GM18861 (cell line): ENCODE results near the gene MMP21.

Source experiments
- ATAC-seq: cut with Tn5 transposase; IDR thresholded peaks from one replicate; pipeline ENCODE4 v1.9.1; 2021; ENCODE audit not compliant: unreplicated experiment

Gene MMP21

GRCh38 chr10:125766511-125766910 lies 9.1 kb downstream of the MMP21 start:
- ATAC-seq = no peak

- ATAC-seq = no peak
These were observed 9.8 kb downstream of the MMP21 start for GRCh38 chr10:125765835-125766234.

- ATAC-seq = no peak
These were observed 12.7 kb downstream of the MMP21 start for GRCh38 chr10:125762692-125763648.

DNA sequence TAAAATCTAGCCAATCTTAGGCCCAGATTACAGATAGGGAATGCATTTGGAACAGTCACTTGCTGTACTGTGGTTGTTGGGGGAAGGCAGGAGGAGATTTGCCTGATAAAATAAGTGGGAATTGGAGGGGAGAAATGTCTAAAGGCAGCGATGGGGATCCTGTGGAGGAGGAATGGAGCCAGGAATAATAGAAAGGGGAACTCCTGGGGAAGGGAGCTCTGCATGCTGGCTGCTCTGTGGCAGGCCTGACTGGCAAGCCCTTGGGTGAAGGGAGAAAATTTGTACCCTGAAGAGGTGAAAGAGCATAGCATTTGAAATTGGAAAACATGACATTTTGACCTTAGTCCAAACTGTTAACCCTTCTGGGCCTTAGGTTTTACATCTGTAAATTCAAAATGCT lies 13.7 kb downstream of the MMP21 start:
- ATAC-seq = no peak

- ATAC-seq = no peak
These were observed 17.9 kb downstream of the MMP21 start for GRCh38 chr10:125757742-125758141.

GRCh38 chr10:125756853-125757487 lies 18.7 kb downstream of the MMP21 start:
- no peak for ATAC-seq

DNA sequence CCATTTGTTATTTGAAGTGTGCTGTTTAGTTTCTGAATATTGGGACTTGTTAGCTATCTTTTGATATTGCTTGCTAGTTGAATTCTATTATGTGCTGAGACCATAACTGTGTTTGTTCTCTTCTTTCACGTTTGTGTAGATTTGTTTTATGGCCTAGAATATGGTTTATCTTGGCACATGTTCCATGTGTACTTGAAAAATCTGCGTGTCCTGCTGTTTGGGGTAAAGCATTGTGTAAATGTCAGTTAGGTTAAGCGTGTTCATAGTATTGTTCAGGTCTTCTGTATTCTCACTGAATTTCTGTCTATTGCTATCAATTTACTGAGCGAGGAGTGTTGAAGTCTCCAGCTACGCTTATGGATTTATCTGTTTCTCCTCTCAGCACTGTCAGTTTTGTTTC lies 19.4 kb downstream of the MMP21 start:
- ATAC-seq = no peak

DNA sequence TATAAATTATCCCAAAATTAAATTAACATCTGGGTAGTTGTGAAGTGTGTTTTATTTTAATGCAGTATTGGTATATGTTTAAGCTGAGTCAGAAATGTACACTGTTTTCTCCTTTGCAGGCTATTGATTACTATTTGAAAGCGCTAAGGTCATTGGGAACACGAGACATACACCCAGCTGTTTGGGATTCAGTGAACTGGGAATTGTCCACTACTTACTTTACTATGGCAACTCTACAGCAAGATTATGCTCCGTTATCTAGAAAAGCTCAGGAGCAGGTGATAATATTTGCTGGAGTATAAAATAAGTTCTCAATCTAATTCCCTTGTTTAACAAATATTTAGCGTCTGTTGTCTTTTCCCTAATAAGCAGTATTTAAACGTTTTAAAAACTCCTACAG lies 28.2 kb downstream of the MMP21 start:
- no peak for ATAC-seq

DNA sequence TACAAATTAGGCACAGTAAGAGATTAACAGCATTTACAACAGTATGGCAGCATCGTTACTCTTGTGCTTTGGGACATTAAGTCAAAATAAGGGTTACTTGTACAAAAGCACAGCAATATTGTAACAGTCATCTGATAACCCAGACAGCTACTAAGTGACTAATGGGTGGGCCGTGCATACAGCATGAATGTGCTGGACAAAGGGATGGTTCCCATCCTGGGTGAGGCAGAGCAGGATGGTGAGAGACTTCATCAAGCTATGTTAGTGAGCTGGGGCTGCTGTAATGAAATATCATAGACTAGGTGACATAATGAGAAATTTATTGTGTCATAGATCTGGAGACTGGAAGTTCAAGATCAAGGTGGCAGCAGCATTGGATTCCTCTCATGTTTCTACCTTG lies 30.7 kb downstream of the MMP21 start:
- no peak for ATAC-seq

DNA sequence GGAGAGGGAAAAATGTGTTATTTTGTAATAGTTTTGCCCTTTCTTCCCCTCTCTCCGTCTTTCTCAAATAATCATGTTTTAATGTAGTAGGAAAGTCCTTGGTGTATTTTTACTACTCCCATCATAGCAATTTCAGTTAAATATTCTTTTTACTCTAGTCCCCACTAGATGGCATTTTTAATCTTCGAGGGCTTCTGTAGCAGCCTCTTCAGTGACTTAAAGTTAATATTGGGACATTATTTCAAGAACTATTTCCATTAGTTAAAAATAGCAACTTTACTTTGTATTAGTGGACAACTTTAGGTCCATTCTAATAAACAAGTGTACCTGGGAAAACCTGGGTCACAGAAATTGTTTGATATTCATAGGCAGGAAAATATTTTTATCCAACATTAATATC lies 33.2 kb downstream of the MMP21 start:
- no peak for ATAC-seq

GRCh38 chr10:125739994-125740679 lies 35.5 kb downstream of the MMP21 start:
- ATAC-seq = no peak

DNA sequence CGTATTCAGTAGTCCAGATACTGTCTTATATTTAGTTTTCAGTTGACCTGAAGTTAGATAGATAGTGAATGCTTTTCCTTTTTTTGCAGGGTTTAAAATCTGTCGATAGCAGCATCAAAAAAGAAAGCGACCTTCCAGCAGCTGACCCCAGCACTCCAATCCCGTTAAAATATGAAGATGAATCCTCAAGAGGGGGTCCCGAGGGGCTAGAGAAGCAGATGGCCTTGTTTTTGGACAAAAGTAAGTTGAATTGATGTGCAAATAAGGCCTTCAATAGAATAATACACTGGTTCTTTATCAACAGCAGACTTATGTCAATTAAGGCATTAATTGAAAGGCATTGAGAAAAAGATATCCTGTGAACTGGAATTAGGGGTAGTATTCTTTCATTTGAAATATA lies 37.4 kb downstream of the MMP21 start:
- no peak for ATAC-seq

GRCh38 chr10:125734823-125735222 lies 40.8 kb downstream of the MMP21 start:
- ATAC-seq = no peak

DNA sequence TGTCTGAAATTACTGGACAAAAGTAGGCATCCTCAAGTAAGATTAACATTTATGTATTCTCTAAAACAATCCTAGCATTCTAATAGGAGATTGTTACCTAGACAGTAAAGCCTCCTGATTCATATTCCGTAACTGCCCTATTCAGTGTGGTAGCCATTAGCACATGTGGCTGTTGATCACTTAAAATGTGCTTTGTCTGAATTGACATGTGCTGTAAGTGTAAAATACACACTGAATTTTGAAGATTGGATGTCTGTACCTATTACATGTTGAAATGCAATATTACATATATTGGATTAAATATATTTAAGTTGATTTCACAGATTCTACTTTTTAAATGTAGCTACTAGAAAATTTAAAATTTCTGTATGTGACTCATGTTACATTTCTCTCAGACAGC lies 41.5 kb downstream of the MMP21 start:
- ATAC-seq = no peak

DNA sequence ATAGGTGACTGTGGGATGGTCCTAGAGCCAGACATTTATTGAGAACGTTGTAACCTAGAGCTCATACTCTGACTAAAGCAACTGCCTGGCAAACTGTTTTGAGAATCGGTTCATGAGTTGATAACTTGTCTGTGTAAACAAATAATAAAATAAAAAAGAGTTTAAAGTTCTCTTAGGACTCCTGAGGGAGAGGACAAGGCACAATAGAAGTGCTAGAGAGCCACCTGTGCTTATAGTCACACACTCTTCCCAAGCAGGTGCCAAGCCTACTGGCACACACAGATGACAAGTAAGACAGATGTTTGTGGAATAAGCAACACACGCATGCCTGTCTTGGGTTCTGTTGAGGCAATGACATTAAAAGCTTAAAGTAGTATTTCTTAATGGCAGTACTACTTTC lies 48.2 kb downstream of the MMP21 start:
- ATAC-seq = no peak

DNA sequence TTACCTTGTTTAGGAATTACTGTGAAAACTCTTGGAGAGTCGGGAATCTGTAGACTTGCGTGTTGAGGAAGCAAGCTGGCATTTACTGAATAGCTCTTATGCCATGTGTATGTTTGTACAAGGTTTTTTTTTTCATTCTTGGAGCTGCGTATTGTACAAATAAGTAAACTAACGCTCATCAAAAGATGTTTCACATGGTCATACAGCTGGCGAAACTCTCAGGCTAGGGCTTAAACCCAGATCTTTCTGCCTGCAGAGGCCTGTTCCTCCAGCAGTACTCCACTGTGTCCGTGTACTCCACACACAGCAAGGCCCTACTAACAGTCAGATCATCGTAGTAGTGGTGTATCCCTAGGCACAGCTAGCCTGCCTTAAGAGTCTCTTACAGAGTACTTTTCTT lies 48.7 kb downstream of the MMP21 start:
- ATAC-seq = no peak

- no peak for ATAC-seq
These were observed 52.8 kb downstream of the MMP21 start for GRCh38 chr10:125722811-125723210.

DNA sequence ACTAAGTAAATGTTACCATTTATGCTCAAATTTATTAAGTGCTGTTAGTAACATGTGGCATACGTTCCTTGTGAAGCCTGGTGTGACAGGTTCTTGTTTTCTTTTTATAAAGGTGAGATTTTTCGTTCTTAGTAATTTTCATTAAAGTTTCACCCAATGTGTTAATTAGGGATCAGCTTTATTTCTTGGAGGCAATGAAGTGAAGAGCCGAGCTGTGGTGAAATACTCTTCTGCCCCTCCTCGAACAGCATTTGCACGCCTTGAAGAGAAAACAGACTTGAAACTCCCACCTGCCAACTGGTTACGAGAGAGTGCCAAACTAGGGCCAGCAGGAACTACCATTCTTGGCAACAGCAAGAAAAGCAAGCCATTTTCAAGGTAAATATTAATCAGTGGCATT lies 54.6 kb downstream of the MMP21 start:
- peak; percentile 48 for ATAC-seq

- no peak for ATAC-seq
These were observed 55.6 kb downstream of the MMP21 start for GRCh38 chr10:125720002-125720382.

GRCh38 chr10:125719173-125720001 lies 56.2 kb downstream of the MMP21 start, which contains the start of gene EDRF1:
Gene EDRF1, plus strand, starts transcription at chr10:125719709. Its CDS starts 99 bp downstream, at chr10:125719808.
- peak; percentile 83 for ATAC-seq
